Heart left ventricle (tissue), 13 donors: ENCODE measurements around the gene TERT.

ENCODE experiments used
- CTCF ChIP-seq, 12 donors: fragments of 200-600 bp; sonication (generic) in 4 of 12; IDR thresholded peaks; one replicate each; pipeline versions ENCODE4 v1.5.0 to v1.8.0; 2018 to 2022; ENCODE audit warnings: antibody characterized with exemption in 12 of 12, mild to moderate bottlenecking in 5 of 12
- POLR2A ChIP-seq, 2 donors: fragments of 450-650 bp; IDR thresholded peaks; one replicate each; pipeline ENCODE4 v1.6.1; 2017; ENCODE audit warnings: antibody characterized with exemption in 2 of 2, mild to moderate bottlenecking in 2 of 2, moderate library complexity in 2 of 2
- donor health status: ischemic (EF 13 %, LVEDD 7.1; RV severe dilation, severe dysfunction).
- donor health status: DM: no; HTN: yes; CAD: no.
- donor health status: DM: no; HTN: no; CAD: no.
- donor health status: ischemic (EF 25% LVEDD 6.9; RV normal size, moderate dysfunction).
- donor health status: ischemic (EF 25% LVEDD 5.7; RV mildly dilated, moderate dysfunction).
- donor health status: ischemic (EF 35%, LVEDD 5.7; RV mildly dilated, moderate dysfunction).
- donor health status: nonischemic (EF 11% LVEDD 7.7; RV severe dilation, severe dysfunction).
- donor health status: DM: yes; HTN: yes; CAD: no.
- donor health status: PGD.
- donor health status: ischemic (EF 29% LVEDD 5.4; RV normal size, mild dysfunction).
- donor health status: nonischemic (EF 23%, LVEDD 6.1; RV moderate dilation, normal function).

- TF ChIP-seq CTCF (IDR thresholded peaks at IDR 0.05) (no peak), POLR2A (IDR thresholded peaks at IDR 0.05) (no peak)
These were observed 25.8 kb upstream of the TERT start for GRCh38 chr5:1320436-1321344.
